NCI-H748 (cell line): Measurements from ENCODE around the gene UBE2H.

Source experiments
- DNase-seq: peaks from one replicate; lab custom pipeline; 2025; ENCODE audit not compliant: unreplicated experiment; lab: John Stamatoyannopoulos, UW

Gene UBE2H

GRCh38 chr7:129950933-129951225 lies 1.9 kb downstream of the UBE2H start:
- DNase-seq = no peak

GRCh38 chr7:129950191-129950932 lies 2.4 kb downstream of the UBE2H start:
- peak; percentile 49 for DNase-seq

- DNase-seq = peak; percentile 69
Observed at GRCh38 chr7:129949292-129950133, 3.2 kb downstream of the UBE2H start.

DNA sequence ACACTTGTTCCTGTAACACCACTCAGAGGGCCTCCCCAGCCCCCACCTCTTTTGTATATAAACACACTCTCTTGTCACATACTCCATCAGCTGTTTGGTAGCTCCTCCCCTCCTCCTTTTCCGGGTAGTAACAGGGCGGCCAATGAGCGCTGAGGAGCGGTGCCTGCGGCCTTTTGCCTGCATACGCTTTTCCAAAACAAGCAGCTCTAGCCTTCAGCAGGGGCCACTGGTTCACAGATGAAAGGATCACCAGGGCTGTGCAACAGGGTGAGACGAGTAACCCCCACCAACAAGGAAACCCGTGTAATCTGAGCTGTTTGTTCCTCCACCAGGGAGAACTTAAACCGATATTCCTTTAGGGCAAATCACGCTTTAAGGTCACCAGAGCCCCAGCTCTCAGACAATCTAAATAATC lies 3.9 kb downstream of the UBE2H start:
- DNase-seq = peak; percentile 96

- DNase-seq = no peak
Observed at GRCh38 chr7:129948338-129948737, 4.4 kb downstream of the UBE2H start.

DNA sequence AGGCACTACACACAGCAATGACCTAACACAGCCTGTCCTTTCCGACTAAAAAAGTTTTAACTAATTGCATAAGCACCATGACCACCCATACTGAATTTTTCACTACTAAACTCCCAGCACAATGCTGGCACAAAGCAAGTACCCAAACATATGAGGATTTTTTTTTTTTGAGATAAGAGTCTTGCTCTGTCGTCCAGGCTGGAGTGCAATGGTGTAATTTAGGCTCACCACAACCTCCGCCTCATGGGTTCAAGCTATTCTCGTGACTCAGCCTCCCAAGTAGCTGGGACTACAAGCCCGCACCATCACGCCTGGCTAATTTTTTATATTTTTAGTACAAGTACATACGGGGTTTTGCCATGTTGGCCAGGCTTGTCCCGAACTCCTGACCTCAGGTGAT lies 5.1 kb downstream of the UBE2H start:
- no peak for DNase-seq

GRCh38 chr7:129947049-129947448 lies 5.7 kb downstream of the UBE2H start:
- no peak for DNase-seq

- no peak for DNase-seq
Observed at GRCh38 chr7:129946282-129946681, 6.5 kb downstream of the UBE2H start.

GRCh38 chr7:129943352-129943751 lies 9.4 kb downstream of the UBE2H start:
- DNase-seq = no peak

DNA sequence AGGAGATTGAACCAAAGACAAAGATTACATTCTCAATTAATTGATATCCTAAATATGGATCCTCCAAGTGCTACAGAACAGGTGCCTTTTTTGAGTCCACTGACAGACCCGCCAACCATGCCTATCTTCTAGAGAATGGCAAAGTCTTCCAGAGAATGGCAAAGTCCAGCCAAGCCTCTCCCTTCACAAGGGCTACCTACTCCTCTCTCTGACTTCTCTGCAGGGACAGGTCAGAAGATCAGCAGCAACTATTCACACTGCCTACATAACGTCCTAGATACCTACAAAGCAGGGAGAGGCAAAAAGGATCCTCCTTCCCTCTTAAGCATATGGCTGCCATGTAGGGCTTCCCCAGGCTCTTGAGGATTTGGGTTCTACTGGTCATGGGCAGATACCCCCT lies 12.4 kb downstream of the UBE2H start:
- no peak for DNase-seq

DNA sequence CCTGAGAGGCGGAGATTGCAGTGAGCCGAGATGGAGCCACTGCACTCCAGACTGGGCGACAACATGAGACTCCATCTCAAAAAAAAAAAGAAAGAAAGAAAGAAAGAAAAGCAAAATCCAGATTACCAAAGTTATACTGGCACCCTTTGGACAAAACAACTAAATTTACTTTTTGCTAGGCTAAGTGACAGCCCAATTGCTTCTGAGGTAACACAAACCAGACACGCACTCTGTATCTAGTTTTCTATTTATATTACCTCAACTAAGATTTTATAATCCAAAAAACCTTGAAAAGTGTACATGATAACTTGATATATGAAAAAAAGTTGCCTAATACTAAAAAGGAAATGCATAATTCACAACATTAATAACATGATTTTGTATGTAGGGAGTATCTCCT lies 12.9 kb downstream of the UBE2H start:
- no peak for DNase-seq

GRCh38 chr7:129933627-129934026 lies 19.1 kb downstream of the UBE2H start:
- no peak for DNase-seq

GRCh38 chr7:129926618-129927017 lies 26.1 kb downstream of the UBE2H start:
- DNase-seq = no peak

GRCh38 chr7:129925416-129926002 lies 27.3 kb downstream of the UBE2H start:
- no peak for DNase-seq

- no peak for DNase-seq
Observed at GRCh38 chr7:129924602-129925001, 28.2 kb downstream of the UBE2H start.

- no peak for DNase-seq
Observed at GRCh38 chr7:129923709-129924108, 29.1 kb downstream of the UBE2H start.

- no peak for DNase-seq
Observed at GRCh38 chr7:129919492-129919891, 33.3 kb downstream of the UBE2H start.

DNA sequence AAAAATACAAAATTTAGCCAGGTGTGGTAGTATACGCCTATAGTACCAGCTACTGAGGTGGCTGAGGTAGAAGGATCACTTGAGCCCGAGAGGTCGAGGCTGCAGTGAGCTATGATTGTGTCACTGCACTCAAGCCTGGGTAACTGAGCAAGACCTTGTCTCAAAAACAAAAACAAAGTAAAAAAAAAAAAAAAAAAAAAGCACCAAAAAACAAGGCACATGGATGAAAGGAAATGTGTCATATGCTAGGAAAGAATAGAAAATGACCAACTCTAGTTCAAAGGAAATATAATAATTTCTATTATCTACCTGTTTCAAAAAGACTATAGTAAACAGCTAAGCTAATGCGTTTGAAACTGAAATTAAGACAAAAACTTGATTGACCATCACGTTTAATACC lies 33.8 kb downstream of the UBE2H start:
- DNase-seq = no peak

- DNase-seq = no peak
Observed at GRCh38 chr7:129917934-129918333, 34.8 kb downstream of the UBE2H start.

DNA sequence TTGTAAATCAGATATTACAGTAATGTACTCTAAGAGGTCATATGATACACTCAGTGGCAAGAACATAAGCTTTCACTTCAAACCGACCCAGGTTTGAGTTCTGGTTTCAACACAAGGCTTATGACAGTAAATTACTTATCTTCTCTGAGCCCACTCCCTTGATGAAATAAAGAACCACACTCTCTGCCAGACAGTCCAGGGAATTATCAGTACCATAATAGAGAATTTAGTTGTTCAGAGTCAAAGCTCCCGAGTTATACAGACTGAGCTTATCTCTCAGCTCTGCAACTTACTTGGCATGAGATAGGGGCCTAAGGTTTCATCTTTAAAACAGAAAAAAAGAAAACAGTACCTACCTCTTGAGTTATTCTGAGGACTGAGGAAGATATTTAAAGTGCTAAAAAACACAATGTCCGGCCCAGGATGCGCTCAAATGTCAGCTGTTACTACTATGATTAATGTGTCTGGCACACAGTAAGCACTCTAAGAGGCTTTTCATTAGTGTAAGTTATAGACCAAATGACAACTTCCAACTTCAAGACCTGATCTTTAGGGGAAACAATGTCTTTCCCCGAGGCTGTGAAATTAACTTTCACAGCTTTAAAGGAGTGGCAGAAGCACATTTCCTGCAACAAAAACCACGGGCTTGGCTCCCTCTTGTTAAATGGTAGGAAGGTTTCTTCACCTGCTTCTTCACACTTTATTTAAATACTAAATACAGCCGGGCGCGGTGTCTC lies 38.1 kb downstream of the UBE2H start:
- DNase-seq = no peak

DNA sequence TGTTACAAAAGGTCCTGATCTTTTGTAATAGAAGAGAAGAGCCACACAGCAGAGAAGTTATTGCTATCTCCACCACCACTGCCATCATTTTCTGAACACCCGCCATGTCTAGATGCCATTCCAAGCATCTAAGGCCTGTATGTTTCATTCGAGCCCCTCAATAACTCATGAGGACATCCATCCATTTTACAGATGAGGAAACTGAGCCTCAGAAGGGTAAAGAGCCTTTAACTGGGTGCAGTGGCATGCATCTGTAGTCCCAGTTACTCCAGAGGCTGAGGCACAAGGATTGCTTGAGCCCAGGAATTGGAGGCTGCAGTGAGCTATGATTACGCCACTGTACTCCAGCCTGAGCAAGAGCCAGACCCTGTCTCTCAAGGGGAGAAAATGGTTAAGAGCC lies 39.3 kb downstream of the UBE2H start:
- DNase-seq = no peak

DNA sequence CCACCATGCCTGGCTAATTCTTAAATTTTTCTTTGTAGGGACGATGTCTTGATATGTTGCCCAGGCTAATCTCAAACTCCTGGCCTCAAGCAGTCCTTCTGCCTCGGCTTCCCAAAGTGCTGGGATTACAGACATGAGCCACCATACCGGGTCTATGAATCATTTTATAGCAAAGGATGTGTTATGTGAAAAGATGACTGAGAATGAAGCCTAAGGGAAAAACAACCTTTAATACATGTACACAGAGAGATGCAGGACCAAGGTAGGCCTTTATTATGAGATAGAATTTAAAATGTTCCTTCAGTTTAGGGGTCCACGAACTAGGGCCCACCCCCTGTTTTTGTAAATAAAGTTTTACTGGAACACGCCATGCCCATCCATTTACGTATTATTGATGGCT lies 41.0 kb downstream of the UBE2H start:
- DNase-seq = no peak
